Esophagus muscularis mucosa (tissue), 4 donors: ENCODE results near the gene SDHB.

Experiments used
- CTCF ChIP-seq, 3 experiments: fragments of 200-600 bp in 2 of 3; fragments of 450-650 bp in 1 of 3; sonication (generic) in 2 of 3; IDR thresholded peaks; one replicate each; pipeline ENCODE4 v1.5.1; 2017 to 2019; ENCODE audit warnings: antibody characterized with exemption in 3 of 3, mild to moderate bottlenecking in 2 of 3, moderate library complexity in 1 of 3
- EP300 ChIP-seq: sonication (generic); formaldehyde crosslinking; IDR thresholded peaks from one replicate; pipeline ENCODE4 v1.6.1; 2017; ENCODE audit warnings: antibody characterized with exemption
- POLR2A ChIP-seq: fragments of 450-650 bp; IDR thresholded peaks from one replicate; pipeline ENCODE4 v1.6.1; 2017; ENCODE audit warnings: antibody characterized with exemption, moderate library complexity, mild to moderate bottlenecking, low read depth
- POLR2AphosphoS5 ChIP-seq, 2 donors: sonication (generic); formaldehyde crosslinking; IDR thresholded peaks; one replicate each; pipeline ENCODE4 v1.6.1; 2017; ENCODE audit warnings: antibody characterized with exemption in 2 of 2

GRCh38 chr1:17032741-17033140, 21.1 kb downstream of the SDHB start:
- TF ChIP-seq CTCF (IDR thresholded peaks at IDR 0.05) (no peak), POLR2A (no peak), EP300 (no peak), POLR2AphosphoS5 (IDR thresholded peaks at IDR 0.05) (no peak)
